ENCODE results near the gene PLAGL2.

PLAGL2 gene

GRCh38 chr20:32153156-32153665, 54.3 kb downstream of the PLAGL2 start:
- DNase-seq (ENCODE audit: low read depth in 2 of 3, low spot score in 1 of 3) = no peak

- DNase-seq (ENCODE audit: low read depth in 2 of 3, low spot score in 1 of 3) = no peak
Observed at GRCh38 chr20:32152421-32153155, 55.0 kb downstream of the PLAGL2 start.

- no peak for DNase-seq (ENCODE audit: low read depth in 2 of 3, low spot score in 1 of 3)
Observed at GRCh38 chr20:32150291-32150848, 57.2 kb downstream of the PLAGL2 start.

- no peak for DNase-seq (ENCODE audit: low read depth in 2 of 3, low spot score in 1 of 3)
Observed at GRCh38 chr20:32149566-32150170, 57.9 kb downstream of the PLAGL2 start.

- DNase-seq (ENCODE audit: low read depth in 2 of 3, low spot score in 1 of 3) = no peak
Observed at GRCh38 chr20:32144898-32145662, 62.5 kb downstream of the PLAGL2 start.

GRCh38 chr20:32142991-32143390, 64.6 kb downstream of the PLAGL2 start:
- no peak for DNase-seq (ENCODE audit: low read depth in 2 of 3, low spot score in 1 of 3)
